PC-3 (cell line): ENCODE results near the gene SLC22A2.

Experiments used
- CTCF ChIP-seq: fragments of 300-600 bp; sonication (generic); conservative IDR thresholded peaks from 2 replicates; pipeline ENCODE4 v1.5.1; 2017; ENCODE audit warnings: antibody characterized with exemption, low read depth, mild to moderate bottlenecking, low read length
- EZH2 ChIP-seq: fragments of 300-600 bp; sonication (generic); IDR thresholded peaks from one replicate; pipeline ENCODE4 v1.6.1; 2017; ENCODE audit warnings: antibody characterized with exemption, mild to moderate bottlenecking, low read length; ENCODE audit not compliant: unreplicated experiment

GRCh38 chr6:160247457-160247883, 11.2 kb downstream of the SLC22A2 start:
- TF ChIP-seq CTCF (no peak), EZH2 (no peak)
